Measurements from ENCODE around the gene ACTMAP.

ACTMAP gene

DNA sequence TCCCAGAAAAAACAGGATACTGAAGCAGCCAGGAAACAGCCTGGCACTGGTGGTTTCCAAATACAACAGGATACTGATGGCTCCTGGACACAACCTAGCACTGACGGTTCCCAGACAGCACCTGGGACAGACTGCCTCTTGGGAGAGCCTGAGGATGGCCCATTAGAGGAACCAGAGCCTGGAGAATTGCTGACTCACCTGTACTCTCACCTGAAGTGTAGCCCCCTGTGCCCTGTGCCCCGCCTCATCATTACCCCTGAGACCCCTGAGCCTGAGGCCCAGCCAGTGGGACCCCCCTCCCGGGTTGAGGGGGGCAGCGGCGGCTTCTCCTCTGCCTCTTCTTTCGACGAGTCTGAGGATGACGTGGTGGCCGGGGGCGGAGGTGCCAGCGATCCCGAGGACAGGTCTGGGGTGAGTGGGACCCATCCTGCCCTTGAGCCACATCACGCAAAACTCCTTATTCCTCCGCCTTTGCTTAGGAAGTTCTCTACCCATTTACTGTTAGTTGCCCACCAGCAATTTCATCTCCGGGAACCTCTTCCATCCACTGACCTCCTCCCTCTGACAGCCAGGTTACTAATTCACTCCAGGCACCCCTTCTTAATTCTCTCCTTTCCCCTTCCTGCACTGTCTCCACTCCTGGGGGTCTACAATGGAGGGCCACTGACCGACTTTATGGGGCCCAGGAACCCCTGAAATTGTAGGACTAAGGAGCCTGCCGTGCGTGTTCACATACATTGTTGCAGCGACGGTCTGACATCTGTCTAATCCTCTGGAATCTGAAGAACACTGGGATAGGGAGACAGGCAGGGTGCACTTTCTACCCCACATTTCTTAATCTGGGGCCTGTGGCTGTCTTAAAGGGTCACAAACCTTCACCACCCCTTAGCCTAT lies 32.1 kb downstream of the ACTMAP start:
- no peak for DNase-seq

DNA sequence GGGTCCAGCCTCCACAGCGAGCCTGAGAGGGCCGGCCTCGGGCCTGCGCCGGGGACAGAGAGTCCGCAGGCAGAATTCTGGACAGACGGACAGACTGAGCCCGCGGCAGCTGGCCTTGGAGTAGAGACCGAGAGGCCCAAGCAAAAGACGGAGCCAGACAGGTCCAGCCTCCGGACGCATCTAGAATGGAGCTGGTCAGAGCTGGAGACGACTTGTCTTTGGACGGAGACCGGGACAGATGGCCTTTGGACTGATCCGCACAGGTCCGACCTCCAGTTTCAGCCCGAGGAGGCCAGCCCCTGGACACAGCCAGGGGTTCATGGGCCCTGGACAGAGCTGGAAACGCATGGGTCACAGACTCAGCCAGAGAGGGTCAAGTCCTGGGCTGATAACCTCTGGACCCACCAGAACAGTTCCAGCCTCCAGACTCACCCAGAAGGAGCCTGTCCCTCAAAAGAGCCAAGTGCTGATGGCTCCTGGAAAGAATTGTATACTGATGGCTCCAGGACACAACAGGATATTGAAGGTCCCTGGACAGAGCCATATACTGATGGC lies 32.9 kb downstream of the ACTMAP start:
- DNase-seq = no peak

GRCh38 chr19:40716482-40717324 lies 33.6 kb downstream of the ACTMAP start, which contains the start of the genes COQ8B and ITPKC:
TSS of gene COQ8B (minus strand) at chr19:40716886. CDS start at chr19:40714632, 2,254 bp downstream.
TSS of gene ITPKC (plus strand) at chr19:40717112. CDS start at chr19:40717136, 24 bp downstream.
- peak; percentile 98 for DNase-seq

DNA sequence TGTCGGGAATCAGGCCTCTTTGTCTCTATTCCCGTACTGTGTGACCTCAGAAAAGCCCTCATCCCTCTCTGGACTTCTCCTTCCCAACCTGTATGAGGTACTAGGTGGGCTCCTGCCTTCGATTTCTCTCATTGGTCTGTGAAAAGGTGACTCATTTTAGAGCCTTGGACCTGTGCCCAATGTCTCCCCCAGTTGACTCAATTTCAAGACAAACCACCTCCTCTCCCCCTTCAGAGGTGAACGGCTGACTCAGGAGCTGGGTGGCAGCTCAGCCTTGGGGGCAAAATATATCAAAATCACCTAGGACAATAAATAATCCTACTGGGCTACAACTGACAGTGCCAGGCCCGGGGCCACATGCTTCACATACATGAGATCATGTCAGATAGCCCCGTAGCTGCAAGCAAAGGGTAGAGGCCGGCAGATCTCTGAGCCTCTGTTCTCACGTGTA lies 34.2 kb downstream of the ACTMAP start:
- no peak for DNase-seq

DNA sequence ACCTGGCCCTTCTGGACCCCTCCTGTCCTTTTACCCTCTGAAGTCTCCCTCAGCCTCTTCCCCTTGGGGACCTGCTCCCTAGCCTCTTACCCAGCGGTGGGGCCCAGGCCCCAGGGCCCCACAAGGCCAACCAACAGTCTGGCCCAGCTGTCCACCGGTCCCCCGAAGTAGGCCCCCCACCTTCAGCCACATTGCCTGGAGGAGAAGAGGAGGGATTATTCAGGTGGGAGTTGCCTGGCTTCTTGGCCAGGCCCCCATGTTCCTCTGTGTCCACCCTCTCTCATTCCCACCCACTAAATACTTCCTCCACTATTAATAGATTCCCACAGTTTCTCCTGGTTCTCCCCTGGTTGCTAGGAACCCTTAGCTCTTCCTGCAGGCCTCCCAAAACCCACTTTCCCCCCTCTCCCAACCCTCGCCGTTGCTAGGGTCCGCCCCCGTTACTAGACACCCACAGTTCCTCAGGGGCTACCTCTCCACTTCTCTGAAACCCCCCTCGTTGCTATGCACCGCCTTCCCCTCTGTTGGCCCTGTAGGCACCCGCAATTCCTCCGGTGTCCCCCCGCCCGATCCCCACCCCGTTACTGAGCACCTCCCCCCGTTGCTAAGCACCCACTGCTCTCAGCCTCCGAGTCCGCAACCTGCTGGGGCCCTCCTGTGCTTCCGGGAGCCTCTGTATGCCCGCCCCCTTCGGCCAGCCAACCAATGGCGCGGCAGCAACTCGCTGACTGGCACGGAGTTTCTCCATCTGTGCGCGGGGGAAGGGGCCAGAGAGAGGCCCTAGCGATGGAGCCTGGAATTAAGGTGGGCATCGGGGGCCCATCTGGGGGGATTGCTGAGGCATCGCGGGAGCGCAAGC lies 35.6 kb downstream of the ACTMAP start:
- DNase-seq = peak; percentile 80

- no peak for DNase-seq
Measured at GRCh38 chr19:40713939-40714338, 36.3 kb downstream of the ACTMAP start.

- no peak for DNase-seq
Measured at GRCh38 chr19:40709817-40710216, 40.5 kb downstream of the ACTMAP start.

DNA sequence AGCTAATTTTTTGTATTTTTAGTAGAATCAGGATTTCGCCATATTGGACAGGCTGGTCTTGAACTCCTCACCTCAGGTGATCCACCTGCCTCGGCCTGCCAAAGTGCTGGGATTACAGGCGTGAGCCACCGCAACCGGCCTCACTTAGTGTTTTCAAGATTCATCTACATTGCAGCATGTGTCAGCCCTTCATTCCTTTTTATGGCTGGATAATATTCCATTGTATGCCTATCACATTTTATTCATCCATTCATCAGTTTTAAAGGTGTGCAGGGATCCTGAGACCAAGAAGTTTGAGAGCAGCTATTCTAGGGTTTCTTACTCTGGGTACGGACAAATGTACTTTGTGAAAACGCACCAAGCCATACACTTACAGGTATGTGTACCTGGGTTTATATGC lies 42.7 kb downstream of the ACTMAP start:
- no peak for DNase-seq

- DNase-seq = no peak
Measured at GRCh38 chr19:40705950-40706619, 44.2 kb downstream of the ACTMAP start.

DNA sequence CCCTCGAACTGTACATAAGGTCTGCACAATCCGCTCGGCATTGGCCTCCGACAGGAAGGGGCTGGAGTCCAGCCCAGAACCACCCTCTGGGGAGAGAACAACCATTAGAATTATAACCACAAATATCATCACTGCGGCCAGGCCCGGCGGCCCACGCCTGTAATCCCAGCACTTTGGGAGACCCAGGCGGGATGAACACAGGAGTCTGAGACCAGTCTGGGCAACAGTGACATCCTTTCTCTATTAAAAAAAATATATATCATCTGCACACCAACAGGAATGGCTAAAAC lies 45.0 kb downstream of the ACTMAP start:
- DNase-seq = no peak

DNA sequence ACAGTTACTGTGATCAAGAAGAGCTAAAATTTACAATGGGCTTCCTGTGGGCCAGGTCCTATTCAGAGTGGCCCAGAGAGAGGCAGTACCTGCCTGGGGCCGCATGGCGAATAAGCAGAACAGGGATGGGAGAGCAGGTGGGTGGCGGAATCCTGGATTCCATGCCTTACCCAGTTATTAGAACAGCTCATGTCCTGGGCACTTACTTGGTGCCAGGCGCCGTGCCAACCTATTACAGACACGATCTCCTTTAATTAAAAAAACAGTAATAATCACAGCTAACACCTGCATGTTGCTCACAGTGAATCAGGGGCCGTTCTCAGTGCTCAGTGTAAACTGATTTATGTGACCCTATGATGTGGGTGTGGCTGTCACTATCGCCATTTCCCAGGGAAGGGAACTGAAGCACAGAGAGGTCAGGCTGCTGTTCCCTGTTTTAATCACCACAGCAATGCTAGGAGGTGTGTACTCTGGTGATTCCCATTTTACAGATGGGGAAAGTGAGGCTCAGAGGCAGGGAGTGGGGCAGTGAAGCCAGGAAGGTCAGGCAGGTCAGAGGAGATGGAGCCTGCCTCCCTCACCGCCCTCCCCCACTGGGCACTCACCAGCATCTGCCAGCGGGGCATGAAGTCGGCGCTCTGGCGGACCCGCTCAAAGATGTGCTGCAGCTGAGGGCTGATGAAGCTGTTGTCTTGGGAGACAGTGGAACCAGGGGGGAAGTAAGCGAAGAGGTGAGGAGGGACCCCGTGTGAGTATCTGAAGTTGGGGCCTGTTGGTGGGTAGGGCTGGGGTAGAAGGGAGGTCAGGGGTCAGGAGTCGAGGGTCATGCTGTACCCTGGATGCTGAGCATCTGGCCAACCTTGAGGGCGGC lies 45.6 kb downstream of the ACTMAP start:
- DNase-seq = no peak

DNA sequence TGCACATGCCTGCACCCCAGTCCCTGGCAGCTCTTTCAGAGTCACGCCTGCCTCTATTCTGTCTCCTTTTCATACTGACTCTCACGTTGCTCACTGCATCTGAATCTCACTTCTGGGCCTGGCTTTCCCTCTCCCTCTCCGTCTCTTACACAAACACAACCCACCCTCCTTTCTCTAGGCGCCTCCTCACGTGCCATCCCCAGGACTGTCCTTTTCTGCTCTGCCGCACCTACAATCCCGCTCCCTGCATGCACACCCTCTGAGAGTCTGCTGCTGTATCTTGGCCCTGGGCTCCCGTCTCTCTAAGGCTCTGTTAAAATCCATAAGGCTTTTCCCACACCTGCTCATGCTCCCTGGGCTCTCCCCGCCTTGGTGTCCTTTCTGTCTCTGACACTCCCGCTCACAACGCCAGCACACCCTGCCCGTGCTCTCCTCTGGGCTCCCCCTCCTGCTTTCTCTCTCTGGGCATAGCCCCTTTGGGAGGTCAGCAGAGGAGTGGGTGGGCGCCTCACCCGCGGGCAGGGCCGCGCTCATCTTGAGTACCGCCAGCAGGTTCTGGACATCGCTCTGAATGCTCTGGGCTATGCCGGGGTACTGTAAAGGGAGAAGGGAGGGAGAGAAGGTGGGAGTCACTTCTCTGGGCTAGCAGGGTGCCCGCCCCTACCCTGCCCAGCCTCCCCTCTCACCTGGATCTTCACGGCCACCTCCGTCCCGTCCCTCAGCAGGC lies 47.1 kb downstream of the ACTMAP start:
- DNase-seq = no peak

DNA sequence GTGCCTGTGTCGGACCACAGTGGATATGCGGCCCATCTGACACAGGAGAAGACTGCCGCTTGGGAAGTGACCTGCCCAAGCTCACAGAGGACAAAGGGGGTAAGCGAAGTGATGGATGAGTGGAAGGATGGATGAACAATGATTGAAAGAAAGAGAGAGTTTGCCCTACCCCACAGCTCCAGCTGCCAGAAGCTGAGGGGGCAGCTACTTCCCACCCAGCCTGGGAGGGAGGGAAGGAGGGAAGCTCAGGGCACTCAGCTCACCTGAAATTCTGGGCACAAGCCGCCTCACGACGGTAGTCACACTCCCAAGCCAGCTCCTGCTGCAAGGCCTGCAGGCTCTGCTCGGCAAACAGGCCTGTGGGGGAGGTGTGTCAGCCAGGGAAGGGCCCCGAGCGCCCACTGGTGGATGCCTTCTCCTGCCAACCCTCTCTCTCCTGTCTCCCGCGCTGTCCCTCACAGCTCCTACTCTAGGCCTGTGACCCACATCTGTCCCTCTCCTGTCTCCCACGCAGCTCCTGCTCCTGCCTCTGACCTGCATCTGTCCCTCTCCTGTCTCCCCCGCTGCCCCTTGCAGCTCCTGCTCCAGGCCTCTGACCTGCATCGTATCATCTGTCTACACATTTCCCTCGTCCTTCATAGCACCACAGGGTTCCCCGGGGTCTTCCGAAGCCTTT lies 47.8 kb downstream of the ACTMAP start:
- DNase-seq = no peak

GRCh38 chr19:40701758-40702157 lies 48.5 kb downstream of the ACTMAP start:
- DNase-seq = no peak

DNA sequence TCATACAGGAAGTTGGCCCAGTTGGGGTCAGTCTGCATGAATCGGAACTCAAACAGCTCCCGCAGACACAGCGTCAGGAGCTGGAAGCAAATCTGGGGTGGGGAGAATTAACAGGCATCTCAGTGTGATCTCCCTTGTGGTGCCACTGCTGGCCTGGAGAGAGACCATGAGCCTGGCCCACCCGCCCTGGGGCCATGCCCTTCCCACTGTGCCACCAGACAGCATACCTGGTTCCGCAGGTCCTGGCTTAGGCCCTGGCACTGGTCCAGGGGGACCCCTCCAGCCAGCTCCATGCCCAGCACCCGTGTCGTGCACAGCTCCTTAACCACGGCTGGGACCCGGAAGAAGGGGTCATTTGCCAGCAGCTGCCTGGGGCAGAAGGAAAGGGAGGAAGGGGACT lies 50.2 kb downstream of the ACTMAP start:
- DNase-seq = no peak

DNA sequence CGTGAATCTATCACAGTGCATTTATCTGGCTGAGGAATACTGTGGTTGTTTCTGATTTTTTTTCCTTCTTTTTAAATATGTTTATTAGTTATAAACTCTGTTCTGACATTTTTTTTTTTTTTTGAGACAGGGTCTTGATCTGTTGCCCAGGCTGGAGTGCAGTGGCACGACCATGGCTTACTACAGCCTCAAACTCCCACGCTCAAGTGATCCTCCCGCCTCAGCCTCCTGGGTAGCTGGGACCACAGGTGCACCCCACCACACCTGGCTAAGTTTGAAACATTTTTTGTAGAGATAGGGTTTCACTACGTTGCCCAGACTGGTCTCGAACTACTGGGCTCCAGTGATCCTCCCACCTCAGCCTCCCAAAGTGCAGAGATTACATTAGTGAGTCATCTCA lies 53.3 kb downstream of the ACTMAP start:
- DNase-seq = no peak

GRCh38 chr19:40695881-40696280 lies 54.4 kb downstream of the ACTMAP start:
- DNase-seq = no peak

DNA sequence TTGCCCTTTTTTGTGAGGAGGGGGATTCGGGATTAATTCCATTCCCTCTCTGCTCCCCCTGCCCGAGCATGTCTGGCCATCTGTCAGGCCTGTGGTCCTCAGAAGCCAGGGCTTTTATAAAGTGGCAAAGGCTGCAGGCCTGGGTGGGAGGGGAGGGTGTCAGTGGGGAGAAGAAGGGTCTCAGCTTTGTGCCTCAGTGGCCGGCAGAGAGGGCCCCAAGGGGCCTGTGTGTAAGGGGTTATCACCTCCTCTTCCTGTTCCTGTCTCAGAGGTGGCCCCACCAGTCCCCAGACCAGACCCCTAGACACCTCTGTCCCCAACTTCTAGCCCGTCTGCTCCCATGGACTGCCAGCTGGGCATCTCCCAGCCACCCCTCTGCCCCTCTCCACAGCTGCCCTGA lies 56.4 kb downstream of the ACTMAP start:
- no peak for DNase-seq

GRCh38 chr19:40693150-40693788 lies 57.0 kb downstream of the ACTMAP start:
- no peak for DNase-seq

Measured in NCI-H2029 (cell line).